IMR-90 (cell line): Measurements from ENCODE around the gene CASZ1. TPM values are rescaled to one million over a fixed set of nuclear protein-coding genes. Genes with fewer than 3 reads are reported as not detected.

ENCODE experiments used
- ATAC-seq: fragments of 200-7000 bp; cut with Tn5 transposase; 2 replicates; pipeline ENCODE4 v1.9.1; 2020; ENCODE audit warnings: low read depth, mild to moderate bottlenecking, moderate library complexity
- BruUV-seq: library from RNA; stranded (reverse); fragments of 400-500 nt; replicated peaks from 2 replicates; lab custom pipeline; 2021; lab: Mats Ljungman, UMichigan
- CTCF ChIA-PET: fragments of 300-600 bp; formaldehyde crosslinking; extraction: SDS; loops from one replicate; lab custom pipeline; 2021; ENCODE audit warnings: antibody characterized with exemption; lab: Yijun Ruan, JAX
- POLR2A ChIA-PET: fragments of 300-600 bp; sonication (Branson Sonifier 250); formaldehyde crosslinking; loops from one replicate; lab custom pipeline; 2022; ENCODE audit warnings: antibody characterized with exemption; ENCODE audit not compliant: unreplicated experiment; lab: Charles Lee
- DNase-seq: peaks from one replicate; pipeline ENCODE4 v3.0.0; 2013
- H2AFZ ChIP-seq: replicated peaks from 2 replicates; pipeline ENCODE3; 2013; ENCODE audit warnings: low read length, mild to moderate bottlenecking; ENCODE audit not compliant: poor library complexity
- H2AK5ac ChIP-seq: 2 replicates; pipeline ENCODE4 v1.6.1; 2013; ENCODE audit warnings: low read depth, low read length, inconsistent platforms
- H2AK9ac ChIP-seq: replicated peaks from 2 replicates; pipeline ENCODE3; 2013; ENCODE audit warnings: mild to moderate bottlenecking, low read depth, low read length, moderate library complexity; ENCODE audit not compliant: poor library complexity
- H2BK120ac ChIP-seq: 2 replicates; pipeline ENCODE4 v1.6.1; 2013; ENCODE audit warnings: low read depth, low read length, inconsistent platforms
- H2BK15ac ChIP-seq: 3 replicates; pipeline ENCODE4 v1.6.1; 2013; ENCODE audit warnings: low read depth, low read length, inconsistent platforms
- H2BK20ac ChIP-seq: 2 replicates; pipeline ENCODE4 v1.6.1; 2013; ENCODE audit warnings: low read depth, mild to moderate bottlenecking, inconsistent platforms, low read length, moderate library complexity
- H2BK5ac ChIP-seq: 2 replicates; pipeline ENCODE4 v1.6.1; 2013; ENCODE audit warnings: mild to moderate bottlenecking, low read depth, low read length, inconsistent platforms; ENCODE audit not compliant: poor library complexity, severe bottlenecking
- H3K14ac ChIP-seq: replicated peaks from 2 replicates; pipeline ENCODE4 v1.6.1; 2013; ENCODE audit warnings: low read depth, low read length, inconsistent platforms
- H3K18ac ChIP-seq: 2 replicates; pipeline ENCODE4 v1.6.1; 2013; ENCODE audit warnings: low read depth, low read length, control low read depth
- H3K23ac ChIP-seq: 2 replicates; pipeline ENCODE4 v1.6.1; 2013; ENCODE audit warnings: low read depth, low read length, inconsistent platforms
- H3K27ac ChIP-seq: 2 replicates; pipeline ENCODE4 v1.5.1; 2013; ENCODE audit warnings: mild to moderate bottlenecking, control low read depth, low read length; ENCODE audit not compliant: insufficient read depth
- H3K27me3 ChIP-seq: 2 replicates; pipeline ENCODE4 v1.6.1; 2013; ENCODE audit warnings: low read length; ENCODE audit not compliant: control insufficient read depth, insufficient read depth
- H3K36me3 ChIP-seq: 2 replicates; pipeline ENCODE4 v1.6.1; 2013; ENCODE audit warnings: low read length, mixed read lengths; ENCODE audit not compliant: control insufficient read depth, insufficient read depth
- H3K4ac ChIP-seq: 2 replicates; pipeline ENCODE4 v1.6.1; 2013; ENCODE audit warnings: low read depth, low read length, inconsistent platforms
- H3K4me1 ChIP-seq: 2 replicates; pipeline ENCODE4 v1.6.1; 2013; ENCODE audit warnings: low read length, mixed read lengths; ENCODE audit not compliant: control insufficient read depth, insufficient read depth
- H3K4me2 ChIP-seq: 2 replicates; pipeline ENCODE4 v1.6.1; 2013; ENCODE audit warnings: low read depth, mild to moderate bottlenecking, control low read depth, low read length, moderate library complexity
- H3K4me3 ChIP-seq: 2 replicates; pipeline ENCODE4 v1.5.1; 2013; ENCODE audit warnings: low read depth, mild to moderate bottlenecking, control low read depth, low read length, moderate library complexity; ENCODE audit not compliant: insufficient read depth
- H3K56ac ChIP-seq: 2 replicates; pipeline ENCODE4 v1.6.1; 2013; ENCODE audit warnings: low read length, inconsistent platforms; ENCODE audit not compliant: insufficient read depth; ENCODE audit errors: extremely low read depth
- H3K79me1 ChIP-seq, 2 experiments: 2 replicates each; pipeline ENCODE4 v1.6.1; 2013; ENCODE audit warnings: low read length in 2 of 2, inconsistent platforms in 1 of 2, low read depth in 1 of 2
- H3K9ac ChIP-seq: 2 replicates; pipeline ENCODE4 v1.6.1; 2013; ENCODE audit warnings: low read depth, low read length, control low read depth
- H3K9me1 ChIP-seq: 2 replicates; pipeline ENCODE4 v1.6.1; 2013; ENCODE audit warnings: low read length, inconsistent platforms; ENCODE audit not compliant: insufficient read depth
- H3K9me3 ChIP-seq: 2 replicates; pipeline ENCODE4 v1.6.1; 2013; ENCODE audit warnings: low read length; ENCODE audit not compliant: control insufficient read depth, insufficient read depth
- H4K20me1 ChIP-seq: 2 replicates; pipeline ENCODE4 v1.6.1; 2013; ENCODE audit warnings: low read length, inconsistent platforms; ENCODE audit not compliant: insufficient read depth
- H4K5ac ChIP-seq: 2 replicates; pipeline ENCODE4 v1.6.1; 2013; ENCODE audit warnings: mild to moderate bottlenecking, low read depth, low read length, control low read depth
- H4K8ac ChIP-seq, 2 experiments: 2 replicates each; pipeline ENCODE4 v1.6.1; 2013; ENCODE audit warnings: low read depth in 2 of 2, low read length in 2 of 2, control low read depth in 1 of 2, inconsistent platforms in 1 of 2
- H4K91ac ChIP-seq: 2 replicates; pipeline ENCODE4 v1.6.1; 2013; ENCODE audit warnings: low read depth, low read length, inconsistent platforms; ENCODE audit not compliant: insufficient read depth
- BHLHE40 ChIP-seq: fragments of 150-350 bp; IDR thresholded peaks from 2 replicates; pipeline ENCODE4 v1.6.1; 2016; ENCODE audit warnings: mild to moderate bottlenecking, low read depth, low read length
- FOS ChIP-seq: fragments of 150-350 bp; IDR thresholded peaks from 2 replicates; pipeline ENCODE4 v1.6.1; 2016; ENCODE audit warnings: low read depth, low read length
- MAZ ChIP-seq: IDR thresholded peaks from 2 replicates; pipeline ENCODE4 v1.6.1; 2012; ENCODE audit warnings: low read depth, mild to moderate bottlenecking, low read length, improper control_type of control experiment, moderate library complexity, borderline replicate concordance
- WGBS, 2 experiments: methylation state at CpG; one replicate each; pipeline versions ENCODE4 v1.1.5 to v1.1.7; 2013; ENCODE audit warnings: missing lambda C conversion rate in 2 of 2; ENCODE audit not compliant: insufficient read length in 1 of 2; ENCODE audit errors: extremely low coverage in 2 of 2; 5-methylcytosine and 5-hydroxymethylcytosine counted together
- dilution Hi-C: fragments of 300-500 bp; cut with HindIII; formaldehyde crosslinking; loops from one replicate; pipeline ENCODE4 v1.14.3; 2018; ENCODE audit warnings: low sequenced_read_pairs; ENCODE audit not compliant: unreplicated experiment
- in situ Hi-C: fragments of 300-500 bp; cut with MboI; formaldehyde crosslinking; loops from 3 replicates; pipeline ENCODE4 v1.14.3; 2019; ENCODE audit warnings: low sequenced_read_pairs, inconsistent platforms, mixed read lengths
- intact Hi-C: fragments of 100-400 bp; cut with micrococcal nuclease; formaldehyde crosslinking; loops from 2 replicates; pipeline ENCODE4 v1.10.0; 2022
- polyA plus RNA-seq, 3 experiments: library from polyadenylated mRNA; depleted of rRNA; stranded (reverse); fragments of >200 nt; gene quantifications; 2 replicates each; pipeline ENCODE4 v1.2.3, GENCODE V29; 2012; ENCODE audit warnings: low replicate concordance in 1 of 3
- total RNA-seq: library from RNA; depleted of rRNA; stranded (reverse); fragments of >200 nt; gene quantifications from 2 replicates; pipeline ENCODE4 v1.2.3, GENCODE V29; 2012

The CASZ1 gene
- total and polyA plus RNA-seq, 2 of the 4 experiments (the other 2 are of a cell fraction), result 0.18 to 0.24 TPM

DNA sequence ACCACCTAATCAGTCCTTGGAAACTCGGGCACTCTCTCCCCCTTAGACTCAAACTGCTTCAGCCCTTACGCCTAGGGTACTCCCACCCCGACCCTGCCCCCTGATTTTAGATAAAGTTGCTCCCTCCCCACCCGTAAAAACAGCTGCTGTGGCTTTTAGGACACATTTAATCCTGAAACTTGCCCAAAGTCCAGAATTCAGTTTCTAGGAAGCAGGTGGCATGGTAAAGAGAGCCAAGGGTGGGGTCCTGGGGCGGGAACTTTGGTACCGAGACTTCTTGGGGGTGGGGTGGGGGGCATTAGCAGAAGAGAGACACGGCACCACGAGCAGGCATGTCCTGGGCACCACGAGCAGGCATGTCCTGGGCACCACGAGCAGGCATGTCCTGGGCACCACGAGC is 52.4 kb downstream of the CASZ1 start:
- DNase-seq (no peak), ATAC-seq (no peak)
- H3K27ac ChIP-seq, result no peak overlapping the region
- H2AK5ac ChIP-seq, result no peak overlapping the region
- no peak overlapping the region for H3K14ac ChIP-seq
- in situ Hi-C loops (no loop called here), dilution Hi-C loops (no loop called here), intact Hi-C loops (no loop called here)
- WGBS, 2 experiments, result 0% methylated on average over 1 of the region's 11 CpGs; no CpG with 5 or more reads in 1 of the 2 experiments
- H3K56ac ChIP-seq, result no peak overlapping the region
- no peak overlapping the region for H3K9ac ChIP-seq
- no peaks in the 10 kb centered on the region for H4K20me1 ChIP-seq
- no peak overlapping the region for H2BK20ac ChIP-seq
- BruUV-seq, result no TSS peak
- no peak overlapping the region for H2AK9ac ChIP-seq
- H2AFZ ChIP-seq, result no peak overlapping the region
- no peaks in the 10 kb centered on the region for H3K4me1 ChIP-seq
- H3K4me3 ChIP-seq, result no peak overlapping the region
- no peak overlapping the region for H4K8ac ChIP-seq
- POLR2A ChIA-PET, result no interaction called here
- no peak overlapping the region for H4K91ac ChIP-seq
- no peaks in the 10 kb centered on the region for H3K9me3 ChIP-seq
- no peak overlapping the region for H4K5ac ChIP-seq
- no peak overlapping the region for H2BK15ac ChIP-seq
- H2BK120ac ChIP-seq, result no peak overlapping the region
- H3K27me3 ChIP-seq, result peaks cover 42% of the 10 kb centered on the region
- no peak overlapping the region for H3K23ac ChIP-seq
- H3K36me3 ChIP-seq, result no peaks in the 10 kb centered on the region
- no peak overlapping the region for H2BK5ac ChIP-seq
- no peaks in the 10 kb centered on the region for H3K79me1 ChIP-seq
- H3K4me2 ChIP-seq, result no peak overlapping the region
- H3K4ac ChIP-seq, result no peak overlapping the region
- TF ChIP-seq MAZ (no peak), FOS (no peak), BHLHE40 (no peak)
- CTCF ChIA-PET, result interaction anchor here (0.6 kb wide), 1 partner anchor 1430 kb away, joined by 3 read pairs; no protein-coding TSS in a partner anchor
- no peak overlapping the region for H3K18ac ChIP-seq
- no peaks in the 10 kb centered on the region for H3K9me1 ChIP-seq
